Measurements from ENCODE around the gene DDX41.
A peak's percentile ranks its signal among the peaks of the same experiment; 100 is the strongest.

DDX41 gene

DNA sequence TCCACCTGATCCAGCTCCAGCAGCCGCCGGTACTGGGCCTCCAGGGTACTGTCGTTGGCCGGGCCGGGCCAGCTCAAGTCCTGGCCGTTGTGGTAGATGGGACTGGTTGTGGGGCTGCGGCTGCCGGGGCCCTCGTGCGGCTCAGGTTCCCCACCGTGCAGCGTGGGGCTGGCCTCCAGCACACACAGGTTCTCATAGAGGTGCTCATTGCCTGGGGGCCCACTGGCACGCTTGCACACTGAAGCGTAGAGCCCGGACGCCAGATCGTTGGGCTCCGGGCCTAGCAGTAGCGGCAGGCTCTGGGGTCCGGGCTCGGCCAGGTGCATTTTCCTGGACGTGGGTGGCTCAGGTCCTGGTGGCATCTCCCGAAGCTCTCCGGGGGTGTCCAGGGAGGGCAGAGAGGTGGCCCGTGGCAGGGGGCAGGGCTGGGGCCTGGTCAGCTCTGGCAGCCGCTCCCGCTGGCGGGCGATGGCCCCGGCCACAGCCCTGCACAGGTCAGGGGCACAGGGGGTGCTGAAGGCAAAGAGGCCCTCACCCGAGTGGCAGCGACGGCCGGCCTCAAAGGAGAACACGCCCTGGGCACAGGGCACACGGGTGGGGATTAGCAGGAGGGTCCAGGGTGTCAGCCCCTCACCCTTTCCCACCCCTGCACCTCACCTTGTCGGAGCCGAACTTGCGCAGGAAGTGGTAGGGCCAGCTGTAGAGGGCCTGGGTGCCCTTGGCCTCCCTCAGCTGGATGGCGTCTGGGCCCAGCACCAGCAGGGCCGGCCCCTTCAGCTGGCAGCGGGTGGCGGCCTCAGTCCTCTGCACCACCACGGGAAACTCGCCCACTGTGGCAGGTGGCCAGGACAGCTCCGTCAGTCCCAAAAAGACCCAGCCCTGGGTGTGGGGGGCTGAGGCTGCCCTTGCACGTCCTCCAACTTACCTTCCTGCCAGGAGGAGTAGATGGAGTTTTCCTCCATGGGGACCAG is 12.4 kb downstream of the DDX41 start:
- Mint-ChIP-seq H3K27me3 (peaks cover 13% of the 10 kb centered on the region), H3K4me1 (no peaks in the 10 kb centered on the region), H3K27ac (no peak overlapping the region), H3K36me3 (no peaks in the 10 kb centered on the region), H3K4me3 (no peak overlapping the region), H3K9me3 (no peaks in the 10 kb centered on the region)
- CTCF ChIA-PET = interaction anchor here (0.6 to 7.6 kb wide), 5 partner anchors 12 to 115 kb away, joined by 3 to 114 read pairs (median 5); no protein-coding TSS in a partner anchor
- DNase-seq = no peak

DNA sequence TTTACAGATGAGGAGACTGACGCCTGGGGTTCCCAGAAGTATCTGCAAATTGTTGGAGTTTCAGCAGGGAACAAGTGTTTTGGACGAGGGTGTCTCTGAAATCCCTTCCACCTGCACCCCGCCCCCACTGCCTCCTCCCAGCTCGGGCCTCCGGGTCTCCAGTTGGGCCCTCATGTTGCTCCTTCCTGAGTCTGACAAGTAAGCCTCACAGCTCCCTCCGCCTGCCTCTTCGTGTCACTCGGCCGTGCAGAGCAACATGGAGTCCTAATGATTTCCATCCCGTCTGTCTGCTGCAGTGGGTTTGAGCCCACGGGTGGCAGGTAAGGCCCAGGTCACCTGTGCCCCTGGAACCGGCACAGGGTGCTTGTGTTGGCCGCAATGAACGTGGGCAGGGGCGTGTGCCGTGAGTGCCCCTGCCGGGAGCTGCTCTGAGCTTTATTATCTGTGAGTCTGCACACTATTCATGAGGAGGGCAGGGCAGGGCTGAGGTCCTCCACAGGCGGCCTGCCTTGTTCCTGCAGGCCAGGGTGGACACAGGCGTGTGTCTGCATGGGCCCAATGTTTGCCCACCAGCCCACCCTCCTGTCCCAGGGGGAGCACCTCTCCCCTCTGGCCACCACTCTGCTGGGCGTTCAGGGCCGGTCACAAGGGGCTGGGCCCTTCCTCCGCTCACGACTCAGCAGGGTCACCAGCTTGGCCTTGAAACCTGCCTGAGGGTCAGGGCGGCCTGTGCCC is 13.2 kb downstream of the DDX41 start:
- H3K4me1 Mint-ChIP-seq = peaks cover 4% of the 10 kb centered on the region
- no peak overlapping the region for H3K27ac Mint-ChIP-seq
- no peak for DNase-seq

DNA sequence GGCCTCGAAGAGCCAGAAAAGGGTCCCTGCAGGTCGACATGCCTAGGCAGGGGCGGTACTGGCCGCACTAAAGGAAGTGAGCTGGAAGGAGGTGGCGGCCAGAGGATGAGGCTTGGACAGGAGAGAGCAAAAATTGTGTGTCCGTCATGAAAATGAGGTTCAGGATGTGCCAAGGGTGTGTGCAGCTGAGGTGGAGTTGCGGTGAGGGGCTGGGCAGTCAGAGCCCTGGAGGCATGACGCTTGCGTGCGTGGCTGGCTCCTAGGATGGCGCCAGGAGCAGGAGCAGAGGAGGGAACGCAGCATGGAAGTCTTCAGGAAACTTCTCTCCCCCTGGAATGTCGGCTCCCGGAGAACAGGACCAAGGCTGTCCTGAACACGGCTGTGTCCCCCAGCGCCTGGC is 13.9 kb downstream of the DDX41 start:
- H3K27ac Mint-ChIP-seq = no peak overlapping the region
- no peaks in the 10 kb centered on the region for H3K36me3 Mint-ChIP-seq
- no peak for DNase-seq
- CTCF ChIA-PET = interaction anchor here (1.0 to 7.6 kb wide), 8 partner anchors 9 to 193 kb away, joined by 3 to 114 read pairs (median 8); no protein-coding TSS in a partner anchor
- H3K9me3 Mint-ChIP-seq = no peaks in the 10 kb centered on the region
- no peak overlapping the region for H3K4me3 Mint-ChIP-seq
- peaks cover 28% of the 10 kb centered on the region for H3K27me3 Mint-ChIP-seq
- H3K4me1 Mint-ChIP-seq = peaks cover 9% of the 10 kb centered on the region

More for the DNA sequence above, 13.2 kb downstream of the DDX41 start:
- CTCF ChIA-PET = interaction anchor here (1.0 to 7.6 kb wide), 5 partner anchors 8 to 113 kb away, joined by 3 to 114 read pairs (median 5); no protein-coding TSS in a partner anchor
- no peaks in the 10 kb centered on the region for H3K36me3 Mint-ChIP-seq
- H3K9me3 Mint-ChIP-seq = no peaks in the 10 kb centered on the region
- H3K27me3 Mint-ChIP-seq = peaks cover 21% of the 10 kb centered on the region
- H3K4me3 Mint-ChIP-seq = no peak overlapping the region

DNA sequence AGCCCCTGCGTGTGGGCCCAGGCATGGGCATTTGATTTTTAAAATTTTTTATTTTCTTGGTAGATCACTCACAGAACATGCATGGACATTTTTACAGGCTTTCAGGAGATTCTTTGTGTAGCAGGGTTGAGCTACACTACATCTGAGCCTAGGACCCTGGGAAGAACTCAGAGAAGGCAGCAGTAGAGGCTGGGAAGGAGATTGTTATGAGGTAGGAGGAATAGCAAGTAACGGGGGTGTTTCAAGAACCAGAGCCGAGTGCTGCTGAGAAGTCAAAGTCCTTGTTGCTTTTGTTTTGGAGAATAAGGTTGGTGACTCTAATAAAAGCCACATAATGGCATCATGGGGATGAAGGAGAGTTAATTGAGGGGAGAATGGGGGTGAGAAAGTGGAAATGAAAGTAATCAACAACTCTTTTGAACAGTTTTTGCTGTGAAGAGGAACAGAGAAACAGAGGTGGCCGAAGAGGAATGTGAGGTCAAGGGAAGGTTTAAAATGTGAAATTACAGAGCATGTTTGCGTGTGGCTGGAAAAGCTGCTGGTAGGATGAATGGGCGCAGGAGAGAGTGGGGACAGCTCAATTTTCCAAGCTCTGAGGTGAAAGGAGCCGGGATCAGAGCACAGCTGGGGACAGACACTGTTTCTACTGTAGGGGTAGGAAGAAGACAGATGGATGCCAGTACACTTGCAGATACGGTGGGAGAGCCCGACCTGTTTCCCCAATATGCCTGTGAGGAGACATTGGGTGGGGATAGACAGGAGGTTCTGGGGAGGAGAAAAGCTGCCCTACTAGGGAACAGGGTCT is 14.7 kb downstream of the DDX41 start:
- CTCF ChIA-PET = interaction anchor here (0.7 to 7.6 kb wide), 23 partner anchors 9 to 388 kb away, joined by 3 to 114 read pairs (median 5); partner anchors contain the start of gene GRK6
- peaks cover 11% of the 10 kb centered on the region for H3K4me1 Mint-ChIP-seq
- peaks cover 32% of the 10 kb centered on the region for H3K27me3 Mint-ChIP-seq
- H3K4me3 Mint-ChIP-seq = no peak overlapping the region
- H3K9me3 Mint-ChIP-seq = no peaks in the 10 kb centered on the region
- no peaks in the 10 kb centered on the region for H3K36me3 Mint-ChIP-seq
- DNase-seq = no peak
- no peak overlapping the region for H3K27ac Mint-ChIP-seq

DNA sequence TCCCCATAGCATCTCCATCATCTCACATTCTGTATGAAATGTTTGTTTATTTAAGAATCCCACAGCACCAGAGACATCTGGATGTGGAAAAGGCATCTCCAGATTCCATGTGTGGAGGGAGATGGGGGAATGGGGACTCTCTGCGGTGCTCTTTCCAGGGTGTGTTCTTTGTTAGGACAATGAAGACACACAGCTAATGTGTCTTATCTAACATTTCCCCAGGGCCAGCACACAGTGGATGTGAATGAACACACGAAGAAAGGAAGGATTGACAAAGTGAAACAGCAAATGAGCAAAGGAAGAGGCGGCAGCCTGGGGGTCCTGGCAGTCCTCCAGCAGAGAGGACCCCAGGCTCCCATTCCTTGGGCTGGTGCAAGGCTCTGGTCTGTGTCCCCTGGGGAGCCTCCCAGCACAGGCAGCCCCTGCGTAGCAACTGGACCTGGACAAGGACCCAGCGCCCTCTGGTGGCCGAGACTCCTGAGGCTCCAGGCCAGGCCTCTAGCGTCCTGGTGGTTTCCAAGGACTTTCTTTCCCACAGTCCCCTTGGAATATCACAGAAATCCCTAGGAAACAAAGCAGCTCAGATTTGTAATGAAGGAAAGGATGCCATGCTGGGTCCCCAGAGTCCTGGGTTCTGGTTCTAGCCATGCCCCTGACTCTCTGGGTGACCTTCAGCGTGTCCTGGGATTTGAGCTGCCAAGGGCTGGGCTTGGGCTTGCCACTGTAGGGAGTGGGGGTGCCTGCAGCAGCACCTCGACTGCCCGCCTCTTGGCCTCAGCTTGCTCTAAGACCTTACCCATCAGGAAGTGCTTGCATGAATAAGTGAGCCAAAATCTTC is 15.9 kb downstream of the DDX41 start:
- H3K9me3 Mint-ChIP-seq = no peaks in the 10 kb centered on the region
- no peaks in the 10 kb centered on the region for H3K36me3 Mint-ChIP-seq
- CTCF ChIA-PET = interaction anchor here (0.7 to 7.6 kb wide), 28 partner anchors 9 to 386 kb away, joined by 3 to 114 read pairs (median 4); partner anchors contain the start of gene GRK6
- H3K4me3 Mint-ChIP-seq = no peak overlapping the region
- peak; percentile 89 for DNase-seq
- H3K27me3 Mint-ChIP-seq = peaks cover 32% of the 10 kb centered on the region
- H3K4me1 Mint-ChIP-seq = peaks cover 16% of the 10 kb centered on the region
- no peak overlapping the region for H3K27ac Mint-ChIP-seq

DNA sequence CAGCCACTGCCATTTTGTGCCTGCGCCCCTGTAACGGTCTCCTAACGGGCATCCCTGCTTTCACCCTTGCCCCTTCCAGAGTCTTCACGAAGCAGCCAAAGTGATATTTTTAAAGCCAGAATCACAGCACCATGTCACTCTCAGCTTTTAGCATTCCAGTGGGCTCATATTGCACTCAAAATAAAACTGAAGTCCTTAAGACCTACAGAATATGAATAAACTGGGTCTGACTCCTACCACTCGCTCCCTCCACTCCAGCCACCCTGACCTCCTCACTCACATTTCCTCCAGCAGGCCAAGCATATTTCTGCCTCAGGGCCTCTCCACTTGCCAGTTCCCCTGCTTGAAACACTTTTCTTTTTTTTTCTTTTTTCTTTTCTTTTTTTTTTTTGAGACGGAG is 16.9 kb downstream of the DDX41 start:
- Mint-ChIP-seq H3K27me3 (peaks cover 32% of the 10 kb centered on the region), H3K4me3 (no peak overlapping the region), H3K9me3 (no peaks in the 10 kb centered on the region), H3K36me3 (no peaks in the 10 kb centered on the region), H3K4me1 (peaks cover 21% of the 10 kb centered on the region), H3K27ac (no peak overlapping the region)
- no peak for DNase-seq
- CTCF ChIA-PET = interaction anchor here (1.4 to 7.6 kb wide), 8 partner anchors 16 to 128 kb away, joined by 4 to 114 read pairs (median 12); no protein-coding TSS in a partner anchor

DNA sequence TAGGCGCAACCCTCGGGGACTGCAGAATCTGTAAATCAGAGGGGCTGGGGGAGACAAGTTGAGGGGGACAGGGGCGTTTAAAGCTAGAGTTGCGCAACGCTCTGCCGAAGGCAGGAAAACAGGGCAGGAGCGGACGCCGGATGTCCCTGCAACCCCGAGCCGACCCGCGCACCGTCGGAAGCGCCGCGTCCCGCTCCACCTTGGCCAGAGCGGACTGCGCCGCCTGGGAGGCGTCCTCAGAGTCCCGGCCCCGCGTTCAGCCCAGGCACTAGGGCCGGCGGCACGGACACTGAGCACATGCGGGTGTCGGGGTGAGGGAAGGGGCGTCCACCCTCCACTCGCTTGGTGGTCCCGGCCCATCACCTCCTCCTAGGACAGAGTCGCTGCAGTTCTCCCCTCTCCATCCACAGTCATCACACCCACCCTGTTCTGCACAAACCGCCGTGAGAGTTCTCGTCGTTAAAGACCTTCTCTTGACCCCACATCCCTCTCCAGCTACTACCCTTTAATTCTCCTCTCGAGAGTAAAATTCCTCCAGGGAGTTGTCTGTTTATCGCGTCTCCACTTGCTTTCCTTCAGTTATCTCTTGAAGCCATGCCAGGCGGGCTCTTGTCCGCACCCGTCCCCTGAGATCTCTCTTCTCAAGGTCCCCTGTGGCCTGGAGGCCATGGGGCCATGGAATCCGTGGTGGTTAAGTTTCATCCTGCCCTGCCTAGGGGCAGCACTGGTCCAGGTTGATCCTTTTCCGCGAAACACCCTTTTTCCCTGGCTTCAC is 18.6 kb downstream of the DDX41 start:
- Mint-ChIP-seq H3K9me3 (no peaks in the 10 kb centered on the region), H3K4me3 (peak overlapping the region; percentile 81), H3K36me3 (peaks cover 1% of the 10 kb centered on the region), H3K27me3 (peaks cover 32% of the 10 kb centered on the region), H3K4me1 (peaks cover 35% of the 10 kb centered on the region), H3K27ac (no peak overlapping the region)
- CTCF ChIA-PET = interaction anchor here (1.0 to 7.6 kb wide), 8 partner anchors 9 to 189 kb away, joined by 3 to 114 read pairs (median 5); no protein-coding TSS in a partner anchor
- peak; percentile 61 for DNase-seq

DNA sequence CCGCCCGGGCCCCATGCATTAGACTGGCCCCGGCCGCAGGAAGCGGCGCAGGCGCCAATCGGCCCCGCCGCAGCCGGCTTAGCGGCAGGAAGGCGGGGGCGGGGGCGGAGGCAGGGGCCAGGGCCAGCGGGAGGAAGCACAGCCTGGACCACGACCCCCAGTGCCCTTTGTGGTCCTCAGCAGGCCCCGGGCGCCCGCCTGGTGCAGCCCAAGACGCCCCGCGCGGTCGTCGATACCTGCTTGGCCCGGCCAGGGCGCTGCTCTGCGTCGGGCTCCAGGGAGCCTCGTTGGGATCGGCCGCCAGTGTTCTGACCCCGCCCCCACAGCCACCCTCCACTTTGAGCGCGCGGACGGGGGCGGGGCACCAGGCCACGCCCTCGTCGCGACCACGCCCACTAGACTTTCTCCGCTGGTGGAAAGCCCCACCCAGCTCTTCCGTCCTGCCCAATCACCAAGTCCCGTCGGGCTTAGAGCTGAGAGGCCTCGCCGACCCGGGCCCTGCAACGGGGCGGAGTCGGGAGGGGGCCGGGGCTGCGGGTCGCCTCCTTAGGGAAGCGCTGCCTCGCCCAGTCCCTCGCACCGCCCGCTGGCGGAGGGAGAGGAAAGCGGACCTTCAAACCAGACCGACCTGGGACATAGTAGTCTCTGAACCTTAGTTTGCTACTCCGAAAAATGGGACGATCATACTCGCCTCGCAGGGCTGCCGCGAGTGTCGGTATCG is 19.3 kb downstream of the DDX41 start, which contains the start of gene PDLIM7:
PDLIM7 (minus strand) TSS at position 313 of the 721 bp plus-strand sequence. CDS start 1,092 bp downstream, outside the sequence.
- Mint-ChIP-seq H3K27me3 (peaks cover 32% of the 10 kb centered on the region), H3K9me3 (no peaks in the 10 kb centered on the region), H3K4me1 (peaks cover 36% of the 10 kb centered on the region), H3K27ac (no peak within 1 kb of the TSS), H3K36me3 (peaks cover 6% of the 10 kb centered on the region), H3K4me3 (peak within 1 kb of the TSS; percentile 81)
- DNase-seq = peak; percentile 95
- CTCF ChIA-PET = interaction anchor here (1.0 to 7.6 kb wide), 5 partner anchors 10 to 188 kb away, joined by 3 to 114 read pairs (median 6); no protein-coding TSS in a partner anchor

DNA sequence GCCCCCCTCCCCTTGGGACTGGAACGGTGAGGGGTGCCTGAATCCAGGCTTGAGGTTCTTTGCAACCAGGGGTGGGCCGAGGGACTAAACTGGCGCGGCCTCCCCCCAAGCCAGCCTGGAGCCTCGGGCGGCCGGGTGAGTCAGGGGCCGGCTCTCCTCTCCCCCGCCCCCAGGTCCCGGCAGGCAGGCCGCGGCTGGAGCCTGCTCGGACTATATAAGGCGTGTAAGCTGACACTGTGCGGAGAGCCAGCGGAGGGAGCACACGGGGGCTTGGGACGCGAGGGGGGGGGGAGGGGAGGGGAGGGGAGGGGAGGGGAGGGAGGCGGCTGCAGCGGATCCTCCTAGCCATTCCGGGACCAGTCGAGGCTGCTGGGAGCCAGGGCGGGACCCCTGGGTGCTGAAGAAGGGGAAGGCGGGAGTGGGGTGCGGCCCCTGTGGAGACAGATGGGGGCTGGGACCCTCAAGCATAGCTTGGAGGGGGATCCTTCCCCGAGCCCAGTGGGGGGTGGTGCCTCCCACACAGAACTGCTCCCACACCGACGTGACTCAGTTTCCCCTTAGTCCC is 20.0 kb downstream of the DDX41 start:
- H3K4me1 Mint-ChIP-seq = peaks cover 36% of the 10 kb centered on the region
- no peak for DNase-seq
- CTCF ChIA-PET = interaction anchor here (0.7 to 7.6 kb wide), 6 partner anchors 10 to 187 kb away, joined by 3 to 114 read pairs (median 5); no protein-coding TSS in a partner anchor
- peaks cover 7% of the 10 kb centered on the region for H3K36me3 Mint-ChIP-seq
- H3K4me3 Mint-ChIP-seq = peak overlapping the region; percentile 81
- H3K27ac Mint-ChIP-seq = no peak overlapping the region
- H3K9me3 Mint-ChIP-seq = no peaks in the 10 kb centered on the region
- peaks cover 32% of the 10 kb centered on the region for H3K27me3 Mint-ChIP-seq

DNA sequence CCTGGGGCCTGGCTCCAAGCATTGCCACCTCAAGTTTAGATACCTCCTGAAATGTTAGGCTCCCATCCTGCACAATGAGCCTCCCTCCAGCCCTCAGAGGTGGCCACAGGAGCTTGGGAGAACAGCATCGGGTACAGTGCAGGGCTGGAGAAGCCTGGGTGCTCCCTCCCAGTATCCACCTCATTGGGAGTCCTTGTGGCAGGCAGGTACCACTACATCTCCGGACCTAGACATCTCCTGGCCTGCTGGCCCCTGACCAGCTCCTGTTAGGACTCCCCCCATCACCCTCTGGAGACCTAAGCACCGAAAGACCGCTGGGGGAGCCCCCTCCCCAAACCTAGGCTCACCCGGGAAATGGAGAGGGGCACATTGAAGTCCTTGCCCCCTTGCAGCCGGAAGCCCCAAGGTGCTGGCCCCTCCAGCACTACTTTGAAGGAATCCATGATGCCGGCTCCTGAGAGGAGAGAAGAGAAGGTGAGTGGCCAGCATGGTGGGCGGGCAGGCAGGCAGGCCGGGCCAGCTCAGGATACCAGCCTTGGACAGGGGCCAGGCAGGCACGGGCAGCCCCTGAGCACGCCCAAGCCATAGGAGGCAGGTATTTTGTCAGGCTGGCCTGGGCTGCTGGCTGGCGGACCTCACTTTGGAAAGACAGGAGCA is 20.6 kb downstream of the DDX41 start:
- no peak for DNase-seq
- peak overlapping the region; percentile 72 for H3K4me3 Mint-ChIP-seq
- peaks cover 32% of the 10 kb centered on the region for H3K27me3 Mint-ChIP-seq
- CTCF ChIA-PET = interaction anchor here (0.7 to 7.6 kb wide), 4 partner anchors 11 to 107 kb away, joined by 3 to 114 read pairs (median 4); no protein-coding TSS in a partner anchor
- no peak overlapping the region for H3K27ac Mint-ChIP-seq
- H3K9me3 Mint-ChIP-seq = no peaks in the 10 kb centered on the region
- peaks cover 8% of the 10 kb centered on the region for H3K36me3 Mint-ChIP-seq
- peaks cover 36% of the 10 kb centered on the region for H3K4me1 Mint-ChIP-seq

Measured in activated naive CD4-positive, alpha-beta T cell treated with anti-CD3 and anti-CD28 coated beads, Interleukin-2, amount 10 ng/mL, durations not matched to agents 7 days and 5 days (primary cell).